HG03064 (cell line): ENCODE measurements around the gene FRMD4B.

ENCODE experiments used
- ATAC-seq: cut with Tn5 transposase; IDR thresholded peaks from one replicate; pipeline ENCODE4 v1.9.1; 2021; ENCODE audit warnings: low read depth; ENCODE audit not compliant: unreplicated experiment

Gene FRMD4B

DNA sequence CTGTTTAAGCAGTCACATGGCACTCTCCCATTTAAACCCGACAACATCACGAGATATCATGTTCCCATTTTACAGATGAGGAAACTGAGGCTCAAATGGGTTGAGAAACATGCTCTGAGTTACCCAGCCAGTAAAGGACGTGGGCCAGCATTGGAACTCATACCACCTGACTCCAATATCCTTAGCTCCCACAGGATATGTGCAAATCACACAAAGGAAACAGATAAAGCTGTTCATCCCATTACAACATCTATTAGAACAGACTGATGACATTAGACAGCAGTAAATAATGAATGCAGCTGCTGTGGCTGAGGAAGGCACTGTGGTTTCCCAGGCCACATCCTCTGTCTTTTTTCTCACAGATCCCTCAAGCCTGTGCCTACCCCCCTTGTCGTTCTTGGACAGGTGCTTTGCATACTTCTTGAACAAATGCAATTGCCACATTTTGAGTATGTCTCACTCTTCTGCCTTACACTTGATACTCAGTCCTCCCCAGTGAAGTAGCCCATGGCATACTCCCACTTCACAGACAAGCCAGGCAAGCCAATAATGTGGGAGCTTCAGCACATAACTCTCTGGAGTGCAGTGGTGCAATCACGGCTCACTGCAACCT is 17.7 kb downstream of the FRMD4B start:
- peak; percentile 99 for ATAC-seq

DNA sequence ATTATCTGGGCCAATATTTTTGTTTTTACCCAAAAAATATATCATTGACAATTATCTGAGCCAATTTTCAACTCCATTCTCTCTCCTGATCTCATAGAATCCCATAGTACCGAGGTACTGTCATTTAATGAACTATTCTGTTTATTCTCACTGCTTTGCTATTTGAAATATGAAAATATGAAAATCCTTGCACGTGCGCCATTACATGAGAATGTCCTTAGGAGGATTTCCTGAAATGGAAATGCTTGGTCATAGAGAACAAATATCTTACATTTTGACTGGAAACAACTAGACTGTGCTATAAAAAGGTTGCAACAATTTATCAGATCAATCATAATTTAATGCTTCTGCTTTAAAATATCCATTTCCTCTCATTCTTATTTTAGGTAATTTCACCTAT is 18.3 kb downstream of the FRMD4B start:
- no peak for ATAC-seq

DNA sequence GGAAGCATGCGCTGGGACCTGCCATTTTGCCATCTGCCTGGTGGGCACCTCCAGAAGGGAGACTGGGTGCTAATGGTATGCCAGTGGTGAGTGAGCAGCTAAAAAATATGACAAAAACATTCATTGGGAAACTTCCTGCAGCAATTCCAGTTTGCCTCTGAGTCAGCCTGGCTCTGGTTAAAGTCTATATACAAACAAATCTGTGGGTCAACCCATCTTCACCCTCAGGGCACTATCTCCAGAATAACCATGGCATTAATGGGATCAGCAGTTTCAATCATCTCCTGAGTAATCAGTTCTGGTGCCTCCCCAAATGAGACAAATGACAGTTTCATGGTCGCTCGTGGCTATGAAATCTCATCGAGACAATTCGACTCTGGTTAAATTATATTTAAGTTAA is 21.5 kb downstream of the FRMD4B start:
- ATAC-seq: no peak

DNA sequence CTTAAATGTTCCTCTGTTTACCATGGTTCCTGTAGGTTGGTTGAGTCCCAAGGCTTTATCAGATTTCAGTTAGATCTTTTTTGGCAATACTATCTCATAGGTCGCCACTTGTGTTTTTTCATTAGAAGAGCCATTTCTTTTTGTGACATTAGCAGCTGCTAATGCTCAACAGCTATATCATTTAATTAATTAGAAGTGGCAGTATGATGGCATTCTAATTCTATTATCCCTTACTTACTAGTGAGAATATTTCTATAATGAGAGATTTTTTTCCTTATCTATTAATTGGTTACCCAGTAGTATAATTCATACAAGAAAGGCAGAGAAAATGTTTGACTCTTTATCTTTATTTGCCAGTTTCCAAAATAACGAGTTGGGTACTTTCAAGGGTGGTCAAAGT is 25.2 kb downstream of the FRMD4B start:
- ATAC-seq: no peak

DNA sequence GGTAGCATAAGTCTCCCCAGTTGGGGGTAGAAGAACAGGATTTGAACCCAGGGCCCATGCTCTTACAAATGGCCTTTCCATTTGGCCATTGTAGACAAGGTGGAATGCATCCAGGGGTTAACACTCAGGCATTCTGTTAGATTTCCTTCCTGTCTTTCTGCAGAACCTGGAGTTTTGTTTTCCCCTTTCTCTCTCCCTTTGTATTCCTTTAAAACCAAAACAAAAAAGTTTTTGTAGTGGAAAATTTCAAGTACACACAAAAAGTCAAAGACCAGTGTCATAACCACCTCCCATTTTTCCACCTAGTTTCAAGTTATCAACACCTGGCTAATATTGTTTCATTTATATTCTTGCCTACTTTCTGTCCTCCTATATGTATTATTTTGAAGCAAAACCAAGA is 26.0 kb downstream of the FRMD4B start:
- ATAC-seq: no peak

DNA sequence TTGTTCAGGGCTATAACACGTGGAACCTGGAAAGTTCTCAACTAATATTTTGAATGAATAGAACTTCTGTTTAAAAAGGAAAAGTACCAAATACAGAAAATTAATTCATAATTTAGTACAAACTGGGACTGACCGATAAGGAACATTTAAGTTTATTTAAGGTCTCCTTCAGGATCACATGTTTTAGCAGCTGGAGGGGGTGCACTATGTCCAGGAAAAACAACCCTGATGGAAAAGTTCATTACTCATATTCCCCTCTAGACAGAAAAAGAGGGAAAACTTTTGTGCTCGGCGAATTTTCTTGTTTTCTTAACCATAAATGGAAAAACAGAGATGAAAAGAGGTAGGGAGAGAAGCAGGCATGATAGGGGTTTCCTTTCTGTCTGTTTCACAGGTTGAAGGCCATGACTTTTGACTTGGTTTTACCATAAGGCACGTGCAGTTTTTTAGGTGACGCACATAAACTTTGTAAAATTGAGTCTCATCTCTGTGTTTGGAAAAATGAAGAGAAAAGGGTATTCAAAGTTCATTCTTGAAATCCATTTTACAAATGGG is 26.5 kb downstream of the FRMD4B start:
- ATAC-seq: no peak

DNA sequence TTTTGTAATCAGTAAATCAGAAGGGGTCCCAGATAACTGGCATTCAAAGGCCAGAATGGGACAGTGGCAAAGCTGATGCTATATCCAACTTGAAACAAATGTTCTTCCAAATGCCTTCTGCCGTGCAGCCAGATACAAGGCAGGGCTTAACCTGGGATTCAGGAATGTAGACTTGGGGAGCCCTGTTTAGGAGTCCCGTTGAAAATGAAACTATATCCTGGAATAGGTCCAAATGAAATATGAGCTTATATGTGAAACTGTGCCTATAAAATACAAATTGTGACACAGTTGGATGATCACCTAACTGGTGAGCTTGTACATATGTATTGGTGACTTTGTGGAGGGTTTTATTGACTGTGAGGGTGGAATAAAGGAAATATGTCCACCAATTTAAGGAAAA is 28.7 kb downstream of the FRMD4B start:
- no peak for ATAC-seq

DNA sequence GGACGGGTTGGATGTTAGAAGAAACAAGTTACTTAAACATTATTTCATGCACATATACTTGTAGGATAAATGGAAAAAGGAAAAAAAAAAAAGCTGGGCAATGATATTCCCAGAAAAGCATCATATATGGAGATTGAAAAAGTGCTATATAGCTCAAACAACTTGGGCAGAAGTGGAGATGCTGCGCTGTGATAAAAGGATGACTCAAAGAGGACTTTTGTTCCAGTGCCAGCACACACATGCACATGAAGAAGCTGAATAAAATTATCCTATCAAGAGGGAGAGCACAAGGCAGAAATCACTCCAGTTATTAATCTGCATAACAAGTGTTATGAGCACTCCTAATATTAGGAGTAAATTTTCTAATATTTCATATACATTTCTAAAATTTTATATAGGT is 30.9 kb downstream of the FRMD4B start:
- ATAC-seq: no peak

DNA sequence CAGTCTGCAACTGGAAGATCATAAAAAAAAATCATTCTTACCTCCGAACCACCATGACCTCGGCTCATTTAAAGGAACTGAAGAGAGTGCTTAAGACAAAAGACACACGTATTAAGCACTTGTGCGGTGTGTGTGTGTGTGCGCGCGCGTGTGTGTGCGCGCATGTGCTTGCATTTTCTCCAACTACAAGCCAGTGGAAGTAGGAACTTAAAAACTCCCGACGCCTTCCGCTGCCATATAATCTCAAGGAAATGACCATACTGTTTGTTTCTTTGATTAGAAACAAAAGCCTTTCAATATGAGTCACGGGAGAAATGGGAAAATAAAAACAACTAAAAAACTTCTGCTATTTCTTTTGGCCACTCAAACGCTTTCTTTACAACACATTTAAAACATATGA is 32.4 kb downstream of the FRMD4B start:
- ATAC-seq: no peak

DNA sequence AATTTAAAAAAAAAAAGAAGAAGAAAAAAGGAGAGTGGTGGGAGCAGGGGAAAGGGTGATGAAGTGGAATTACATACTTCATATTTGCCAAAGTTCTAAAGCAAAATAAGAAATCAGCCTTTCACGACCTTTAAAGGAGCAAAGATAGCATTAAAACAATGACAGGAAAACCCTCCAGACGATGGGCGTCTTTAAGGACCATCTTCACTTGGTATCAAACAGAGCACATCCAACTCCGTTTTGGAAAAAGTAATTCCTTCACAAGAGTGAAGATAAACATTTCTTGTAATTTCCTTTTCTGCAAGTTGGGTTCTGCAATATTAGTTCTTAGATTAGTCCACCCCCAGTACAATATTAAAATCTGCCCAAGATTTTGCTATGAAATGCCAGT is 32.8 kb downstream of the FRMD4B start:
- no peak for ATAC-seq

DNA sequence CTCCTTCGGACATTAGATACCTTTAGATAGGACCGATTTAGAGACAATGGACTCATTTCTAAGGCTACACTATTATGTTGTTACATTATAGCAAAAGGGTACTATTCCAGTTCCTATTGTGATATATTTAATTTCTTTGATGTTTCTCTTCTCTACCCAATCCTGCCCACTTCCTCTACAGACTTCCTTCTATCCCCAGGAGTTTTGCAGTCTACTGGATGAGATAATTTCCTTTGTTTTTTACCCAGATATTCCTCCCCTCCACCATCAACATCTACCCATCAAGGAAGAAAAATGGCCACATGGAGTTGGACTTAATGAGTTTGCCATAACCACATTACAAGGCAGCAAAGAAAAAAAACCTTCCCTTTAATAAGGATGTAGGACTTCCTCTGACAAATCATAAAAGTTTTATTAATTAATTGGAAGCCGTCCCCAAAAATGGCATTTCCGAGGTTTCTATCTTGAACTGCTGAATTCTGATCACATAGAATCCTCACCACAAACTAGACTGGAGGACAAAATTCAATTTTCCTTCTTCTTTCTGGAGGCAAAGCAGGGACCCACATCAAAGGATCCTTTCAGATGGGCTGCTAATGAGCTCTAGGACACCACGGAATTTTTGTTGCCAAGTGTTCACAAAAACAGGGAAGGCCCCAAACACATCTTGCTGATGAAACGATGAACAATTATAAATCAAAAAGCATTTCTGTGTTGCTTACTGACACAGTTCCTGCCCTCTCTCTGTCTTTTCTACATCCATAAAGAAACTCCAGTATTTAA is 33.4 kb downstream of the FRMD4B start:
- ATAC-seq: no peak

DNA sequence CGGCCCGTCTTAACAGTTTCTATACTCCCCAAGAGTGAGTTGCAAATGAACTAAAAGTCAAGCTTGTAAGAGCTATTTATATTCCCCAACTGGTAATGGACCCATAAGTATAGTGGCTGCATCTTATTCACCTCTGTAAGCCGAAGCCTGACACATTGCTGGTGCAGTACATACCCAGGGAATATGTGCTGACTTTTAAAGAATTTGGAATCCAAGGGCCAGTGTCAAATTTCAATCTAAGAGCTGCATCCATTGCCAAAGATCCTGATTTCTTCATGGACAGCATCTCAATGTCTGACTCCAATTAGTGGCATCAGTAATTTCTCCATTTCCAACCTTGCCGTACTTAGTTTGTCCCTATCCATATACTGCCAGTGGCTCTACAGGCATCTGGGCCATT is 42.0 kb downstream of the FRMD4B start:
- ATAC-seq: no peak

DNA sequence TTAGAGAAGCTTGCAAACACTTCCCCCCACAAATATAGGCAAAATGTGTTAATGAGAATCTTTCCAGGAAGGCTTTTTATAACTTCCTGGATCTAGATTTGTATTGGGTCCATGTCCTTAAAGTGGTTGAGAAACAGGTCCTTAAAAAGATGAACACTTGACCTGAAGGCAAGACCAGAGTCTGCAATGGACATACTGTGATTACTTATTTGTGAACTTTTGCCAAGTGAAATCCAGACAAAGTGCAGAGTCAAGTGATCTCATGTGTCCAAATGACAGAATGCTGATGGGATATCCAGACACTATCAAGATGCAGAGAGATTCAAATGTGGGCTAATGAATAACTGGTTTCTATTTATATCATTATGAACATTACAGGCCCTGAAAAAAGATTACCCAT is 43.8 kb downstream of the FRMD4B start:
- no peak for ATAC-seq

DNA sequence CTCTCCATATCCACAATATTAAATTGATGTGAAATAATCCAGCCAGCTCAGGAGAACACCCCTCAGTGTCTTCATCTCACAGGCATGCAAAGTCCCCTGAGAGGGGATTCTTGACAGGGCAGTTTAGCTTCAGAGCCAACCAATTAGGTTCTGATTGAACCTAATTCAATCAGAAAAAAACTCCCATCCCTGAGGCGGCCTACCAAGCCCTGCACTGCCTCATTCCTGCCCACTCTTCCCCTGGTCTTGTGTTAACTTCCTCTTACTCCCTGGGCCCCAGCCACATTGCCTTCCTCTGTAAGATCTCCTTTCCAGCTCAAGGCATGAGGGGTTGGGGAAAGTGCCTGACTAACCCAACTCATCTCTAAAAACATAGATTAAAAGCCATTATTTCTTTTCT is 46.1 kb downstream of the FRMD4B start:
- ATAC-seq: no peak

DNA sequence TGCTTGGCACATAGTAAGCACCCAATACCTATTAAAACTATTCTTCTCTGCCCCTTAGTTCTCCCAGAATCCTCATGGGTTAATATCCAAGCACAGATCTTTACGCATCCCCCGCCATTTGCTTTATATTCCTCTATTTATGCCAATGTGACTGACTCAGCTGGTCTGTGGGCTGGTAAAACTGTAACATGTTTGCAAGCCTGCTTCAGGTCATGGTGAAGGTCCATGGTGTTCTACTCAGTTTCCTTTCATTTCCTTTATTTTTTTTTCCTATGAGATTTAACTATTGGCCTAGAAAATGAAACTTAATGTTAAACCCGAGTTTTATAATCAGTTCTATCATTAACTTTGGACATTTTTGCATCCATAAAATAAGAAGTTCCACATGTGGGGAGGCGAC is 47.0 kb downstream of the FRMD4B start:
- ATAC-seq: no peak

DNA sequence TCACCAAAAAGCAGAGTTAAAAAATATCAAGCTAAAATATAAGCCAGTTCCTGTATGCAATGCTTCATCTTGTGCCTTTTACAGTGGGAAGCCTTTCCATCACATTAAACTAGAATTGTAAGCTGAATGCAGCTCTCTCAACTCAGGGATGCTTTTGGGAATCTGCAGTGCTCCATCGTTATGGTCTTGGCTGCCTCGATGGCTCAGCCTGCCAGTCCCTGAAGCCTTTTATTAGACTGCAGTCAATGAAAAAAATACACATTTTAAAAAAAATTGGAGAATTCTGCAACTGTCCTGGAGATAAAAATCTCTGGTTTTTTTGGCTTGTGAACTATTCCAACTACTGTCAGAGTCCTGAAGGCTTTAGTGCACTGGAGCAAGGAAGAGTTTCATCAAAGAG is 53.0 kb downstream of the FRMD4B start:
- ATAC-seq: no peak

DNA sequence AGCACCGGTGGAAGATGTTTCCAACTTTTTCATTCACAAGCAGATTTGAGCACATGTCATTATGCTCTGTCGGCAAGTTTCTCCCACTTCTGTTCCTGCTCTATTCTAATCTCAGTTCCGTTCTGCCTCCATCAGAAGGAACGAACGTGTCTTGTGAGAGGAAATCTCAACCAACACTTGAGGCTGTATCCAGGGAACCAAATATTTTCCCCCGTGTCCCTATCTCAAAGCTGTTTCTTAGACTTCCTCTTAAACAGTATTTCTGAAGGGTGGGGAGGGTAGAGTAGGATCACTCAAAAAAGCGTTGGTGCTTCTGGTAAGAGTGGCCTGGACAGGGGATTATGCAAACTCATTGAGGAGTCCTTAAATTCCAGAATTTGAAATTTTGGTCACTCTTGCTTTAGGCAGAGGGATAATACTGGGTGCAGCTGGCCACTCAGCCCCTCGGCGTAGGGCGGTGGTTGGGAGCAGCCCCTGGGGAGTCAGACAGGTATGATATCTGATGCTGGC is 54.9 kb downstream of the FRMD4B start:
- no peak for ATAC-seq

DNA sequence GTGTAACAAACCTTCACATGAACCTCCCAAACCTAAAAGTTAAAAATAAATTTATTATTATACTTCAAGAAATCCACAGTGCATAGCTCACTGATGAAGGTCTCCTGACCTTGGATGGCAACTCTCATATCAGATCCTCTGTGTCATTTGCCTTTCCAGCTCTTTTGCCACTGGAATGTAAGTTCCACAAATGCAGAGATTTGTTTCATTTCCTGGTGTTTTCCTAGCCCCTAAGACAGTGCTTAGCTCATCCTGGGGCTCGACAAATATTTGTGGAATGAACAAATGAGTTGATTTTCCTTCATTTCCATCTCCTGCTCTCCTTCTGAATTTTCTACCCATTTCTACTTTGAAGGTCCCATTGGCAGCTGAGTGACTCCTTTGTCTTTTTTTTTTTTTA is 56.0 kb downstream of the FRMD4B start:
- no peak for ATAC-seq

DNA sequence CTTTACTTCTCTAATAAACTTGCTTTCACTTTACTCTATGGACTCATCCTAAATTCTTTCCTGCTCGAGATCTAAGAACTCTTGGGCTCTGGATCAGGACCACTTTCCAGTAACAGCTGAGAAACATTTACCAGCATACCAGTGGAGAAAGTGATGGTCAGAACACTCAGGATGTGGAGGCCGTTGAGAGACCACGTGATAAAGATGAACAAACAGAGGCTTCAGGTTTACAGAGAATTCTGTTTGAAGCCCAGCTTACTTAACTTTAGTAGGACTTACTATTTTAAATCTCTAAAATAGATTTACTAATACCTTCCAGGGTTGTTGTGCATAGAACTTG is 57.0 kb downstream of the FRMD4B start:
- ATAC-seq: no peak

DNA sequence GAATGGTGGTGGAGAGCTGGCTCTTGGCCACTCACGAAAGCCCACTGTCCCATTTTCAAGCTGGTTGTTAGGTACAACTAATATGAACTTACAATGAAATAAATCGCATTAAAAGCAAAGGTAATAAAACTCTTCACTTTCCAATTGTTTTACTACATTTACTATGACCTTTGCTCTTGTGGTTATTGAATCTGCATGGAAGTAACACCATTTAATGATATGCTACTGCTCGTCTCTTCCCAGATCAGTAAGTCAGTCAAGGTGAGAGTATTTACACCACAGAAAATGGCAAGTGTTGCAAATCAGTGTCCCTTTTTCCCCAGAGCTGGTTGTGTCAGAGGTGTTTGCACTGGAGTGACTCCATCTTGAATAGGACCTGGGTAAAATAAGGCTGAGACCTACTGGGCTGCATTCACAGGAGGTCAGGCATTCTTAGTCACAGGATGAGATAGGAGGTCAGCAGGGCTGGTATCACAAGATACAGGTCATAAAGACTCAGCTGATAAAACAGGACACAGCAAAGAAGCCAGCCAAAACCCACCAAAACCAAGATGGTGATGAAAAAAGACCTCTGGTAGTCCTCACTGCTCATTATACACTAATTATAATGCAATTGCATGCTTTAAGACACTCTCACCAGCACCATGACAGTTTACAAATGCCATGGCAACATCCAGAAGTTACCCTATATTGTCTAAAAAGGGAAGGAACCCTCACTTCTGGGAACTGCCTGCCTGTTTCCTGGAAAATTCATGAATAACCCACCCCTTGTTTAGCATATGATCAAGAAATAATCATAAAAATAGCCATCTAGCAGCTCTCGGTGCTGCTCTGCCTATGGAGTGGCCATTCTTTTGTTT is 57.6 kb downstream of the FRMD4B start:
- no peak for ATAC-seq

DNA sequence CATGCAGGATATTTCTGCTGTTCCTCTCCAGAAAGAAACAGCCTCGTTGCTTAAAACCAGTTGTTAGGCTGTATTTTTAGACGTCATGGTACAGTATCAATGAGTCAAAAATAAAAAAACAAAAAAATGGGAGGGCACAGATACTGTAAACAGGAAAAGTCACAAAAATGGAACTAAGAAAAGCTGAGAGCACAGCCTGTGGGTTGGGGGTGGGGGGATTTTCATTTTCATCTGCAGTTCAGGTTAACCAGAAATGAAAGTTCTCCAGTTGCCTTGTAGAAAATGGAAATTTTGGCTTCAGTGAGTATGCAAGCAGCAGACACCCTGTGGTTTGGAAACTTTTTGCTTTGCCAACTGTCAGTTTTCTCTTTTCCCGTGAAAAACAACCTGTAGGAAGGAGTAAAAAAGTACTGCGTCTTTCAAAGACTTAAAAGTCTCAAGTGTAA is 59.0 kb downstream of the FRMD4B start:
- peak; percentile 76 for ATAC-seq
